ENCODE results near the gene GDF9.
A peak's percentile ranks its signal among the peaks of the same experiment; 100 is the strongest.

The GDF9 gene

DNA sequence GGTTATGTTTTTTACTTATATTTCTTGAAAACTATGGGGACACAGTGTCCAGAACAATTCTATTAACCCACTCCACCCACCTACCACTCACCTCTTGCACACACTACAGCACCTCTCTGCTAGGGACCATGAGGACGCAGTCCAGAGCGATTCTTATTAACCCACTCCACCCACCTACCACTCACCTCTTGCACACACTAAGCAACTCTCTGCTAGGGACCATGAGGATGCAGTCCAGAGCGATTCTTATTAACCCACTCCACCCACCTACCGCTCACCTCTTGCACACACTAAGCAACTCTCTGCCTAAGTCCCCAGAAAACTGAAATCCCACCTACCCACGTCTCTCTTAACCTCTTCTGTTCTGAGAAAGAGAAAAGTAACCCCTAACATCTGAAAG is 33.7 kb downstream of the GDF9 start:
- DNase-seq, result no peak

DNA sequence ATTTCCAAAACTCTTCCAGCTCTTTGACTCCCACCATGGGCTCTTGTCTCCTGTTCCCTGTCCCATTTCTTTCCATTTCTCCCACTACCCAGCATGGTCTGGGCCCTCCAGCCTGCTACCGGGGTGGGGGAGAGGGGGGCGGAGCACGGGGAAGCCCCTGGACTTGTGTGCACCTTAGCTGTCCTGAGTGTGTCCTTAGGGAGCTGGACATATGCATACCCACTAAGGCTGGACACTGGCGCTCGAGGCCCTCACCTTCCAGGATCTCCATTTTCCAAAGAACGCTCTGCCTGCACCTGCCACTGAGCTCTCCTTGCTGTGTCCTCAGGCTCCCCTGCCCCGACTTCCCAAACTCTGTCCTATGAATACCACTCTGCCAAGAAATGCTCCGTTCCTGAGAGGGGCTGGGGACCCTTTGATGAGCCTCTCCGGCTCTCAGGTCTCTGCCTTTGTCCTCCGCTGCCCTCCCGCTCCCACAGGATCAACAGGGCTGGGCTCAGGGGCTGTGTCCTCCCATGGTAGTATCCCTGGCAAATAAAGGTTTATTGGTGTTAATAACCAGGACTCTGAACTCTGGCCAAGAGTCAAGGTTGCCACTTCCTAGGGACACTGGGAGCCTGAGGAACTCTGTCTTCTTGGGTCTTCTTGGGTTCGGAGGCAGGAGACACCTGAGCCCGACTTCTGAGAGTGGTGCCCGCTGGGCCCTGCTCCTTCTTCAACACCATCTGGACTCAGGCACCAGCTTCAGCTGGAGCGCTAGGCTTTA is 35.0 kb downstream of the GDF9 start:
- DNase-seq, result no peak

DNA sequence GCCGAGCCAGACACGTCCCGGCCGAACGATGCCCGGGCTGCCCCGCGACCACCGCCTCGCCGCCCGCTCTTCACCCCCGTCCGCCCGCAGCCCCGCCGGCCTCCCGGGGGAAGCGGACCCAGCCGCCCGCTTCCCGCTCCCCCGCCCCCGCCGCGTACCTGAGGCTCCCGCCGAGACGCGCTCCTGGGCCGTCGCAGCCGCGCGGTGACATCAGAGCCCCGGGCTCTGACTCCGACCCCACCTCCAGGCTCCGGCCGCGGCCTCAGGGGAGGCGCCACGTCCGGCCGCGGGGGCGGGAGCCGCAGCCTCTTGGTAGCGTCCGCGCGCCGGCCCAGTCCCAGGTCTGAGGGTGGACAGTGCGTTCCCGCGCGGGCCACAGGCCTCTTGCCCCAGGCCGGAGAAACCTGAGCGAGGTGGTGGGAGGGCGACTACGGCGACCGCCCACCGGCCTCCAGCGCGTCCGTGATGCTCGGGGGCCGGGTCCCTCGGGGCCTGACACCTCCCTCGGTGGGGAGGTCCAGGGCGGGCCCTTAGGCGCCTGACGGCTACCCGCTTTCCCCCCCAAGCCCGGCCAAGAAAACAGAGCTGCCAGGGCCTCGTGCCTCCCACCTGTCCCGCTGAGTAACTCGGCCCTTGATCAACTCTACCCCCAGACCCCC is 35.7 kb downstream of the GDF9 start, which contains the start of gene SHROOM1:
TSS of gene SHROOM1 (minus strand) at position 212 of the 659 bp plus-strand sequence. CDS start 4,507 bp downstream, outside the sequence.
- DNase-seq, result no peak

GRCh38 chr5:132829742-132830435 is 36.4 kb downstream of the GDF9 start:
- no peak for DNase-seq

- DNase-seq, result no peak
Measured at GRCh38 chr5:132828846-132829494, 37.3 kb downstream of the GDF9 start.

DNA sequence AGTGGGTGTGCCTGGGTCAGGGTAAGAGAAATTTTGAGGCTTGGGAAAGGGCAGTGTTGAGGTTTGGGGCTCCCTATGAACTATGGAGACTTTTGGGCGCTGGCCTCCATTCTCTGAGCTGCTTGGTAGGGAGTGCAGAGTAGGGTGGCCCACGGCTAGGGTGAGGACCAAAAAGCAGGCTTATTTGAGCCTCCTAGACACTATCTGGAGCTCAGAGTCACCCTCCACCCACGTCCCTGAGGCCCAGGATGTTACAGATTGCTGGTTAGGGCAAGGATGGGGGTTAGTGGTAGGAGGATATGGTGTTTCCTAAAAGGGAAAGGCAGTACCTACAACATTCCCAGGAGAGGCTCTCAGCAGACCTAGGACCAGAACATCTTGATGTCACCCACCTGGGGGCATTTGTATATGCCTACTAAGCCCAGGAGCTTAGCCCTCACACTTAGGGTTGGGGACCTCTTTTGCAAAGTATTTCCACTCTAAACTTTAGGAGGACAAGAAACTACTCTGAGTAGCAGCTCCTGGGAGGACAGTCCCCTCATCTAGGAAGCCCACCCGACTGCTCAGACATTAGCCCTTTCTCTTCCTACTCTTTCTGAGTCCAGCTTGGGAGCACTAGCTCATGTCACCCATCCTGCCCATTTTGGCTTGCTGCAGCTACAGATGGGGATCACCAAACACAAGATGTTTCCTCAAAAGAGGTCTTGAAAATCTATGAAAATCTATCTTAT is 38.2 kb downstream of the GDF9 start:
- no peak for DNase-seq

DNA sequence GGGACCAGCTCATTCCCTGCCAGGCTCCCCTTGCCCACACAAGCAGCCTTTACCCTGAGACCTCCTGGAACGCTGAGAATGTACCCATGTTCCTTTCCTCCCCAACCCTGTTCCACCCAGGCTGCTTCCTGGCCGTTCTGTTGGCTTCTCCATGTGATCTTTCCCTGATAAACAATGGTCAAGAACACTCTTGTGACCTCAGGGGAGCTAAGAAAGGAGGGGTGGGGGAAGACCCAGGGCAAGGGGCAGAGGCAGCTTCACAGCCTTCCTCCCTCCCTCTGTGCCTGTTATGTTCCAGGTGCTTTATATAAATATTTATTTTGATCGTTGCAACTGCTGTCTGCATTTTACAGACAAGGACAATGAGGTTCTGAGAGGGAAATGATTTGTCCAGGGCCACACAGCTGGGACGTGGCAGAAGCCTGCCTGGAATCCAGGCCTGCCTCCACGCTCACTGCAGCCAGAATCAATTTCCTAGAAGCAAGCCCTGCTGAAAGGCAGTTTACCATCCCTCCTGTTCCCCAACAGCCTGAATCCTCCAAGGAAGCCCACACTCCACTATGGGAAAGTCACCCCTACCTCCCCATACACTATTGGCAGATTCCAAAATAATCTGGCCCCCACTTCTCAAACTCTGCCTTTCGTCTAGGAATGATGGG is 39.7 kb downstream of the GDF9 start:
- DNase-seq, result no peak

- DNase-seq, result no peak
Measured at GRCh38 chr5:132825834-132826391, 40.4 kb downstream of the GDF9 start.

DNA sequence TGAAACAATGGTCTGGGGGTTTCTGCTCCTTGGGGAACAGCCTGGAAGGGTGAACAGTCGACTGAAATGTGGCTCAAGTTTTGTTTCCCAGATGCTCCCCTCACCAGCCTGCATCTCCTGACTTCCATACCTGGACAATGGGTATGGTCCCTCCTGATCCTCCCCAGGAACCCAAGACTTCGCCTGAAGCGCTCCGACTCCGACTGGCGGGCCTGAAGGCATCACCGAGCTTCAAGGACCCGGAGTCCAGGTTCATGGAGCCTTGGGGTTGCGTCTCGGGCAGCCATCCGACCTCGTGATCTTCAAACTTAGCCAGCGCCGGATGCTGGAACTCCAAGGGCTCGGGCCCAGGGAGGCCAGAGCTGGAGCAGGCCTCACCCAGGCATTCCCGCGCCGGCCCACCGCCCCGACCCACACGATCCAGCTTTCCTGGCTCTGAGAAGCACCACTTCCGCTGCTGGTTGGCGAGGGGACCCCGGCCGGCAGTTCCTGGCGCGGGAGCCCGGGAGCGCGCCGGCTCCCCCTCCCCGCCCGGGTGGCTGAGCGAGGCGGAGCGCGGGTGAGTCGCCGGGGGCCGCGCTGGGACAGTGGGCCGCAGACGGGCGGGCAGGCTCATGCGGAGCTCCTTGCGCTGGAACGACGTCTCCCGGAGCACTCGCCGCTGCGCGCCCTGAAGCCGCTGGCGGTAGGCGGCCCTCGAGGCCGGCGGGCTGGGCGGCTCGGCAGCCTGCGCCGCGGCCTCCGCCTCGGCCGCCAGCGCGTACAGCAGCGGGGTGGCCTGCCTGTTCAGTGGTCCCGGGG is 41.0 kb downstream of the GDF9 start:
- no peak for DNase-seq

- no peak for DNase-seq
Measured at GRCh38 chr5:132824426-132824825, 41.8 kb downstream of the GDF9 start.

- DNase-seq, result no peak
Measured at GRCh38 chr5:132823481-132824050, 42.7 kb downstream of the GDF9 start.

DNA sequence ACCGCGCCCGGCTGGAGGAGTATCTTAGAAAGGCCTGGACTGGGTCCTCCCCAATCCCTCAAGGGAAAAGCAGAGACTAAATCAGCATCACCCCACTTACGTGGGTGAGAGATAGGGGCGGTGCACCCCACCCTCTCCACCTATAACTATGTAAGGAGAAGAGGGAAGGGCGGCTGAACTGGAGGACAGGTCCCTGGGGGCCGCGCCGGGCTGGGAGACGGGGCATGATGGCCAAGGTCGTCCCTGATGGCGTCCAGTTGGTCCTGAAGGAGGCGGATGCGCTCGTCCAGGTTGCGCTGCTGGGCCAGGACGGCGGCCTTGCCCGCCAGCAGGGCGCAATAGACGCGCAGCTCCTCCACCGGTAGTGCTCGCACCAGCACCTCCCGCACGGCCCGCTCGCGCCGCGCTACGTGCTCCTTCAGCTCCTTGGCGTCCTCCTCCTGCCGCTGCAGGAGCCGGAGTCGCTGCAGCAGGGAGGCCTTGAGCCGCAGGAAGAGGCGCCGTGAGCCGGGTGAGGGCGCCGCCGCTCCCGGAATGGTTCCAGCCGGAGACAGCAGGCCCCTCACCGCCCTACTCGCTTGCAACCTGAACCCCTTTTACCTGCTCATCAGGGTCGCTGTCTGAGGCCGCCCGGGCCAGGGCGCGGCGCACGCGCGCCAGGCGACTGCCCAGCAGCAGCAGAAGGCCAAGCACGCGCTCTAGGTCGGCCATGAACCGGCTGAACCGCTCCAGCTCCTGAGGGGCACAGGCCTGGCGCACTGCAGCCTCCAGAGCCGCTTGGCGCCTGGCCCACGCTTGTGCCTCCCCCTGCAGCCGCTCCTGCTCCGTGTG is 43.4 kb downstream of the GDF9 start:
- no peak for DNase-seq

DNA sequence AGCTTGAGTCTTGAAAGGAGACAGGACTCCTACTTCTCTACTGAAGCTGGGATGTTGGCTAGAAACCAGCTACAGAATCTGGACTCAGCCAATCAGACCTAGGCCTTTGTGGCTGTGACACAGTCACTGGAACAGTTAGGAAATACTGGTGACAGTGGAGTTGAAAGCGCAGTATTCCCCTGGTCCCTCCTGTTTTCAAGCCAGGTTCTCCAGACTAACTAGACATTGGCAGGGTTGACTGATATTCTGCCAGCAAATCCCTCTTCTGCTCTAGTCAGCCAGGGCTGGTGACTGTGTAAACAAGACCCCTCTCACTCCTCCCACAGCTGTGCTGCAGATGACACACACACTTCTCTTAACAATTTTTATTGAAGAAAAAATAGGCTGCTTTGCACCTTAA is 44.5 kb downstream of the GDF9 start:
- no peak for DNase-seq

GRCh38 chr5:132821350-132821749 is 44.9 kb downstream of the GDF9 start:
- DNase-seq, result no peak

GRCh38 chr5:132820162-132820754 is 46.0 kb downstream of the GDF9 start:
- peak; percentile 71 for DNase-seq

GRCh38 chr5:132819468-132819867 is 46.8 kb downstream of the GDF9 start:
- DNase-seq, result no peak

DNA sequence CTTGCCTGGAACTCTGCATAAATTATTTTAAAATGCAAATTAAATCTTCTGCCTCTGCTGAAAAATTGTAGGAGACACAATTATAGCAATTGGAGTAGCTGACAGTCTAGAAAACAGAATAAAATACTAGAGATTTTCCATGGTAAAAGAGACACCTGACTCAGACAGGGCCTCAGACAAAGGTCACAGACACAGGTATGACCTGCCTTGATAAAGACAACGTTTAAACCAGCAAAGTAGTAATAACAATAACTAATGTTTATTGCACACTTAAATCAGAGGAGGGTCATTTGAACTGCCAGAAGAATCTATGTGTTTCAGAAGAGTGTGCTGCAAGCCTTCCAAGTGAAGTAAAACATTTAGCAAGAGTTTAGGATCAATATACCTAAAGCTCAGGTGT is 49.3 kb downstream of the GDF9 start:
- no peak for DNase-seq

DNA sequence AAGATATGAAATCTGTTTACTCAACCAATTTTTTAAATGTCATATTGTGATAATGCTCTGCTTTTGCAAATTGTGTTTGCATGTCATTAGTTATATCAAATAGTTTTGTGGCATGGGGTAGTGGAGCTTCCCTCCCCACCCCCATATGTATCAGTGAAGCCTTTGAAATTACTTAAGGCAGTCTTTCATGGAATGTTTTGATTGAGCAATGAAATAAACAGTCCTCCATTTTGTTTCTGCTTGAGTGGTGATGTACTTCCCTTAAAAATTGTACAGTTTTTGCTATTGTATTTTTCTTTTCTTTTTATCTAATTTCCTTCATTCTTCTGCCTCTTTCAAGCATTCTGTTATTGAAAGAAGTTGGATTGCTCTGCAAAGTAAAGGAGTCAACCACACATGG is 49.7 kb downstream of the GDF9 start:
- DNase-seq, result no peak

DNA sequence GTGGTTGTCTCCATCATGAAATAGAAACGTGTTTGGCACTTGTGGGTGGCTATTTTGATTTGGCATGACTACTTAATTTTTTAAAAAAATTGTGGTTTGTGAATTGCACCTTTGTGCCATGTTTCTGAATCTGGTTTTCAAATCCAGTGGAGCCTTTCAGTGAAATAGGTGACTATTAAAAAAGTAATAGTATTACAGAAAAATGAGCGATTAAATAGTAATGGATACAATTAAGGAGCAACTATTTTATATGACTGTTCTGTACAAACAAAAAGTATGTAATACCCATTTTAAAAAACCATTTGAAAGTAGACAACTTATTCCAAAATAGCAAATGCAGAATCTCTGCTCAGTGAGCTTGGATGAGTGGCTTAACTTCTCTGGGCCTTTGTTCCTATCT is 50.2 kb downstream of the GDF9 start:
- no peak for DNase-seq

Data from NCI-H1048 (cell line).